ENCODE data around the gene PIP4K2A.
A peak's percentile ranks its signal among the peaks of the same experiment; 100 is the strongest.

PIP4K2A gene

GRCh38 chr10:22638863-22639262 is 75.5 kb downstream of the PIP4K2A start:
- Histone ChIP-seq H3K9me3 (ENCODE audit: control insufficient read depth, low read length) (no peaks in the 10 kb centered on the region), H3K36me3 (ENCODE audit: control insufficient read depth, insufficient read depth, low read length) (peaks cover 3% of the 10 kb centered on the region), H3K27ac (ENCODE audit: low read depth, low read length, severe bottlenecking) (no peak overlapping the region), H3K4me3 (ENCODE audit: extremely low read depth, insufficient read depth, low read length, poor library complexity, severe bottlenecking) (no peak overlapping the region), H3K4me1 (ENCODE audit: control insufficient read depth, insufficient read depth, low read length, poor library complexity, severe bottlenecking) (no peaks in the 10 kb centered on the region)
- WGBS, 2 experiments (ENCODE audit: insufficient coverage in 2 of 2) = 100% methylated on average over 1 of the region's 1 CpG

- WGBS, 2 experiments (ENCODE audit: insufficient coverage in 2 of 2) = 60 to 78% methylated on average over 2 to 4 of the region's 4 CpGs
- Histone ChIP-seq H3K4me1 (ENCODE audit: control insufficient read depth, insufficient read depth, low read length, poor library complexity, severe bottlenecking) (no peaks in the 10 kb centered on the region), H3K9me3 (ENCODE audit: control insufficient read depth, low read length) (no peaks in the 10 kb centered on the region), H3K36me3 (ENCODE audit: control insufficient read depth, insufficient read depth, low read length) (peaks cover 3% of the 10 kb centered on the region), H3K4me3 (ENCODE audit: extremely low read depth, insufficient read depth, low read length, poor library complexity, severe bottlenecking) (no peak overlapping the region), H3K27ac (ENCODE audit: low read depth, low read length, severe bottlenecking) (no peak overlapping the region)
These were observed 76.9 kb downstream of the PIP4K2A start for GRCh38 chr10:22637491-22637890.

GRCh38 chr10:22635650-22636049 is 78.7 kb downstream of the PIP4K2A start:
- H3K4me3 ChIP-seq (ENCODE audit: extremely low read depth, insufficient read depth, low read length, poor library complexity, severe bottlenecking) = no peak overlapping the region
- no peaks in the 10 kb centered on the region for H3K9me3 ChIP-seq (ENCODE audit: control insufficient read depth, low read length)
- peaks cover 13% of the 10 kb centered on the region for H3K4me1 ChIP-seq (ENCODE audit: control insufficient read depth, insufficient read depth, low read length, poor library complexity, severe bottlenecking)
- no peaks in the 10 kb centered on the region for H3K36me3 ChIP-seq (ENCODE audit: control insufficient read depth, insufficient read depth, low read length)
- WGBS, 2 experiments (ENCODE audit: insufficient coverage in 2 of 2) = 92 to 97% methylated on average over 10 of the region's 10 CpGs
- H3K27ac ChIP-seq (ENCODE audit: low read depth, low read length, severe bottlenecking) = no peak overlapping the region

- no peaks in the 10 kb centered on the region for H3K36me3 ChIP-seq (ENCODE audit: control insufficient read depth, insufficient read depth, low read length)
- H3K4me1 ChIP-seq (ENCODE audit: control insufficient read depth, insufficient read depth, low read length, poor library complexity, severe bottlenecking) = peaks cover 21% of the 10 kb centered on the region
- no peaks in the 10 kb centered on the region for H3K9me3 ChIP-seq (ENCODE audit: control insufficient read depth, low read length)
- no peak overlapping the region for H3K27ac ChIP-seq (ENCODE audit: low read depth, low read length, severe bottlenecking)
- WGBS, 2 experiments (ENCODE audit: insufficient coverage in 2 of 2) = 100% methylated on average over 1 of the region's 4 CpGs; no CpG with 5 or more reads in 1 of the 2 experiments
- no peak overlapping the region for H3K4me3 ChIP-seq (ENCODE audit: extremely low read depth, insufficient read depth, low read length, poor library complexity, severe bottlenecking)
These were observed 79.5 kb downstream of the PIP4K2A start for GRCh38 chr10:22634606-22635459.

GRCh38 chr10:22634093-22634492 is 80.3 kb downstream of the PIP4K2A start:
- Histone ChIP-seq H3K36me3 (ENCODE audit: control insufficient read depth, insufficient read depth, low read length) (no peaks in the 10 kb centered on the region), H3K4me3 (ENCODE audit: extremely low read depth, insufficient read depth, low read length, poor library complexity, severe bottlenecking) (no peak overlapping the region), H3K27ac (ENCODE audit: low read depth, low read length, severe bottlenecking) (no peak overlapping the region), H3K4me1 (ENCODE audit: control insufficient read depth, insufficient read depth, low read length, poor library complexity, severe bottlenecking) (peaks cover 22% of the 10 kb centered on the region), H3K9me3 (ENCODE audit: control insufficient read depth, low read length) (no peaks in the 10 kb centered on the region)
- 91% methylated on average over 3 of the region's 5 CpGs; no CpG with 5 or more reads in 1 of the 2 experiments for WGBS, 2 experiments (ENCODE audit: insufficient coverage in 2 of 2)

GRCh38 chr10:22633528-22633927 is 80.8 kb downstream of the PIP4K2A start:
- Histone ChIP-seq H3K4me3 (ENCODE audit: extremely low read depth, insufficient read depth, low read length, poor library complexity, severe bottlenecking) (no peak overlapping the region), H3K4me1 (ENCODE audit: control insufficient read depth, insufficient read depth, low read length, poor library complexity, severe bottlenecking) (peaks cover 25% of the 10 kb centered on the region), H3K9me3 (ENCODE audit: control insufficient read depth, low read length) (no peaks in the 10 kb centered on the region), H3K36me3 (ENCODE audit: control insufficient read depth, insufficient read depth, low read length) (no peaks in the 10 kb centered on the region), H3K27ac (ENCODE audit: low read depth, low read length, severe bottlenecking) (no peak overlapping the region)
- WGBS, 2 experiments (ENCODE audit: insufficient coverage in 2 of 2) = 91 to 96% methylated on average over 11 of the region's 11 CpGs

- no peaks in the 10 kb centered on the region for H3K36me3 ChIP-seq (ENCODE audit: control insufficient read depth, insufficient read depth, low read length)
- H3K9me3 ChIP-seq (ENCODE audit: control insufficient read depth, low read length) = no peaks in the 10 kb centered on the region
- no peak overlapping the region for H3K4me3 ChIP-seq (ENCODE audit: extremely low read depth, insufficient read depth, low read length, poor library complexity, severe bottlenecking)
- 90% methylated on average over 2 of the region's 4 CpGs; no CpG with 5 or more reads in 1 of the 2 experiments for WGBS, 2 experiments (ENCODE audit: insufficient coverage in 2 of 2)
- peaks cover 27% of the 10 kb centered on the region for H3K4me1 ChIP-seq (ENCODE audit: control insufficient read depth, insufficient read depth, low read length, poor library complexity, severe bottlenecking)
- H3K27ac ChIP-seq (ENCODE audit: low read depth, low read length, severe bottlenecking) = no peak overlapping the region
These were observed 81.3 kb downstream of the PIP4K2A start for GRCh38 chr10:22633106-22633505.

GRCh38 chr10:22631646-22632278 is 82.6 kb downstream of the PIP4K2A start:
- Histone ChIP-seq H3K36me3 (ENCODE audit: control insufficient read depth, insufficient read depth, low read length) (no peaks in the 10 kb centered on the region), H3K9me3 (ENCODE audit: control insufficient read depth, low read length) (no peaks in the 10 kb centered on the region), H3K27ac (ENCODE audit: low read depth, low read length, severe bottlenecking) (peak overlapping the region; percentile 91), H3K4me3 (ENCODE audit: extremely low read depth, insufficient read depth, low read length, poor library complexity, severe bottlenecking) (no peak overlapping the region), H3K4me1 (ENCODE audit: control insufficient read depth, insufficient read depth, low read length, poor library complexity, severe bottlenecking) (peaks cover 38% of the 10 kb centered on the region)
- 93 to 100% methylated on average over 5 of the region's 10 CpGs for WGBS, 2 experiments (ENCODE audit: insufficient coverage in 2 of 2)

- WGBS, 2 experiments (ENCODE audit: insufficient coverage in 2 of 2) = 100% methylated on average over 1 of the region's 3 CpGs; no CpG with 5 or more reads in 1 of the 2 experiments
- Histone ChIP-seq H3K4me3 (ENCODE audit: extremely low read depth, insufficient read depth, low read length, poor library complexity, severe bottlenecking) (no peak overlapping the region), H3K4me1 (ENCODE audit: control insufficient read depth, insufficient read depth, low read length, poor library complexity, severe bottlenecking) (peaks cover 43% of the 10 kb centered on the region), H3K36me3 (ENCODE audit: control insufficient read depth, insufficient read depth, low read length) (no peaks in the 10 kb centered on the region), H3K27ac (ENCODE audit: low read depth, low read length, severe bottlenecking) (peak overlapping the region; percentile 91), H3K9me3 (ENCODE audit: control insufficient read depth, low read length) (no peaks in the 10 kb centered on the region)
These were observed 83.2 kb downstream of the PIP4K2A start for GRCh38 chr10:22631185-22631584.

- Histone ChIP-seq H3K9me3 (ENCODE audit: control insufficient read depth, low read length) (no peaks in the 10 kb centered on the region), H3K27ac (ENCODE audit: low read depth, low read length, severe bottlenecking) (peak overlapping the region; percentile 91), H3K4me3 (ENCODE audit: extremely low read depth, insufficient read depth, low read length, poor library complexity, severe bottlenecking) (no peak overlapping the region), H3K4me1 (ENCODE audit: control insufficient read depth, insufficient read depth, low read length, poor library complexity, severe bottlenecking) (peaks cover 50% of the 10 kb centered on the region), H3K36me3 (ENCODE audit: control insufficient read depth, insufficient read depth, low read length) (no peaks in the 10 kb centered on the region)
- WGBS, 2 experiments (ENCODE audit: insufficient coverage in 2 of 2) = 63% methylated on average over 3 of the region's 7 CpGs; no CpG with 5 or more reads in 1 of the 2 experiments
These were observed 83.9 kb downstream of the PIP4K2A start for GRCh38 chr10:22630234-22631174.

Data from mesodermal cell (in vitro differentiated cells).